Measurements from ENCODE around the gene CREBRF. TPM values are rescaled to one million over a fixed set of nuclear protein-coding genes. Genes with fewer than 3 reads are reported as not detected.
"Not testable (repeated sequence)": the region's sequence is repeated elsewhere in the genome, so short reads cannot be mapped to it uniquely, and the experiment has no call there.

Gene CREBRF
- total RNA-seq, 1 donor from 2014 or later, result 31.0 TPM

GRCh38 chr5:173035904-173036707 lies 20.0 kb upstream of the CREBRF start:
- DNase-seq, result no peak

GRCh38 chr5:173039188-173039587 lies 17.0 kb upstream of the CREBRF start:
- DNase-seq, result no peak

GRCh38 chr5:173039964-173040363 lies 16.2 kb upstream of the CREBRF start:
- no peak for DNase-seq

GRCh38 chr5:173041881-173042762 lies 14.0 kb upstream of the CREBRF start:
- DNase-seq, result no peak

GRCh38 chr5:173042763-173043107 lies 13.4 kb upstream of the CREBRF start:
- DNase-seq, result no peak

- no peak for DNase-seq
Observed at GRCh38 chr5:173045474-173045873, 10.7 kb upstream of the CREBRF start.

- DNase-seq, result not testable (repeated sequence)
Observed at GRCh38 chr5:173047096-173047837, 8.9 kb upstream of the CREBRF start.

GRCh38 chr5:173047838-173048105 lies 8.4 kb upstream of the CREBRF start:
- DNase-seq, result no peak

GRCh38 chr5:173050791-173051190 lies 5.4 kb upstream of the CREBRF start:
- DNase-seq, result no peak

- DNase-seq, result no peak
Observed at GRCh38 chr5:173051746-173052145, 4.4 kb upstream of the CREBRF start.

- DNase-seq, result no peak
Observed at GRCh38 chr5:173053041-173053440, 3.1 kb upstream of the CREBRF start.

GRCh38 chr5:173055042-173055721 lies 970 bp upstream of the CREBRF start:
- no peak for DNase-seq

- DNase-seq, result no peak
Observed at GRCh38 chr5:173055722-173055982, 500 bp upstream of the CREBRF start.

- no peak for DNase-seq
Observed at GRCh38 chr5:173056783-173057061, 570 bp downstream of the CREBRF start.

GRCh38 chr5:173057062-173057924 lies 1.1 kb downstream of the CREBRF start:
- DNase-seq, result peak; percentile 100

- DNase-seq, result no peak
Observed at GRCh38 chr5:173062141-173062540, 6.0 kb downstream of the CREBRF start.

GRCh38 chr5:173065155-173065554 lies 9.0 kb downstream of the CREBRF start:
- DNase-seq, result no peak

- DNase-seq, result no peak
Observed at GRCh38 chr5:173069671-173070070, 13.5 kb downstream of the CREBRF start.

- no peak for DNase-seq
Observed at GRCh38 chr5:173075137-173075843, 19.1 kb downstream of the CREBRF start.

- DNase-seq, result no peak
Observed at GRCh38 chr5:173075970-173076369, 19.8 kb downstream of the CREBRF start.

- not testable (repeated sequence) for DNase-seq
Observed at GRCh38 chr5:173076471-173076870, 20.3 kb downstream of the CREBRF start.
